Stimulated activated CD8-positive, alpha-beta memory T cell treated with anti-CD3 and anti-CD28 coated beads, Interleukin-15, amount 100 ng/mL, for 4 hours (primary cell): Measurements from ENCODE around the gene CPA1.

Source experiments
- DNase-seq, 2 donors: peaks; one replicate each; pipeline ENCODE4 v3.0.0-alpha.2; 2020; ENCODE audit warnings: low read depth in 2 of 2

Gene CPA1

GRCh38 chr7:130394421-130395195 lies 14.3 kb downstream of the CPA1 start:
- DNase-seq = peak in 1 of 2 donors; percentile 21

GRCh38 chr7:130395421-130395820 lies 15.1 kb downstream of the CPA1 start:
- no peak for DNase-seq

- no peak for DNase-seq
Measured at GRCh38 chr7:130396109-130396508, 15.8 kb downstream of the CPA1 start.

GRCh38 chr7:130397051-130397757 lies 16.9 kb downstream of the CPA1 start:
- no peak for DNase-seq

GRCh38 chr7:130397758-130398073 lies 17.4 kb downstream of the CPA1 start:
- DNase-seq = no peak

GRCh38 chr7:130398526-130399090 lies 18.3 kb downstream of the CPA1 start:
- DNase-seq = no peak

GRCh38 chr7:130400120-130400572 lies 19.9 kb downstream of the CPA1 start:
- DNase-seq = no peak

GRCh38 chr7:130401101-130401500 lies 20.8 kb downstream of the CPA1 start:
- no peak for DNase-seq

- DNase-seq = no peak
Measured at GRCh38 chr7:130401578-130401977, 21.3 kb downstream of the CPA1 start.

GRCh38 chr7:130405003-130405402 lies 24.7 kb downstream of the CPA1 start:
- no peak for DNase-seq

GRCh38 chr7:130409067-130409711 lies 28.9 kb downstream of the CPA1 start:
- DNase-seq = no peak

GRCh38 chr7:130409712-130410072 lies 29.4 kb downstream of the CPA1 start:
- DNase-seq = no peak

GRCh38 chr7:130410868-130411541 lies 30.7 kb downstream of the CPA1 start:
- DNase-seq = no peak

GRCh38 chr7:130413201-130413600 lies 32.9 kb downstream of the CPA1 start:
- DNase-seq = no peak

GRCh38 chr7:130415006-130415405 lies 34.7 kb downstream of the CPA1 start:
- no peak for DNase-seq

GRCh38 chr7:130417213-130417612 lies 36.9 kb downstream of the CPA1 start:
- DNase-seq = no peak

GRCh38 chr7:130418306-130418705 lies 38.0 kb downstream of the CPA1 start:
- no peak for DNase-seq

- no peak for DNase-seq
Measured at GRCh38 chr7:130419658-130420057, 39.4 kb downstream of the CPA1 start.

- DNase-seq = no peak
Measured at GRCh38 chr7:130420943-130421578, 40.8 kb downstream of the CPA1 start.

GRCh38 chr7:130421684-130422083 lies 41.4 kb downstream of the CPA1 start:
- no peak for DNase-seq

GRCh38 chr7:130423501-130424037 lies 43.3 kb downstream of the CPA1 start:
- no peak for DNase-seq
